ENCODE results near the gene BABAM1.

BABAM1 gene

DNA sequence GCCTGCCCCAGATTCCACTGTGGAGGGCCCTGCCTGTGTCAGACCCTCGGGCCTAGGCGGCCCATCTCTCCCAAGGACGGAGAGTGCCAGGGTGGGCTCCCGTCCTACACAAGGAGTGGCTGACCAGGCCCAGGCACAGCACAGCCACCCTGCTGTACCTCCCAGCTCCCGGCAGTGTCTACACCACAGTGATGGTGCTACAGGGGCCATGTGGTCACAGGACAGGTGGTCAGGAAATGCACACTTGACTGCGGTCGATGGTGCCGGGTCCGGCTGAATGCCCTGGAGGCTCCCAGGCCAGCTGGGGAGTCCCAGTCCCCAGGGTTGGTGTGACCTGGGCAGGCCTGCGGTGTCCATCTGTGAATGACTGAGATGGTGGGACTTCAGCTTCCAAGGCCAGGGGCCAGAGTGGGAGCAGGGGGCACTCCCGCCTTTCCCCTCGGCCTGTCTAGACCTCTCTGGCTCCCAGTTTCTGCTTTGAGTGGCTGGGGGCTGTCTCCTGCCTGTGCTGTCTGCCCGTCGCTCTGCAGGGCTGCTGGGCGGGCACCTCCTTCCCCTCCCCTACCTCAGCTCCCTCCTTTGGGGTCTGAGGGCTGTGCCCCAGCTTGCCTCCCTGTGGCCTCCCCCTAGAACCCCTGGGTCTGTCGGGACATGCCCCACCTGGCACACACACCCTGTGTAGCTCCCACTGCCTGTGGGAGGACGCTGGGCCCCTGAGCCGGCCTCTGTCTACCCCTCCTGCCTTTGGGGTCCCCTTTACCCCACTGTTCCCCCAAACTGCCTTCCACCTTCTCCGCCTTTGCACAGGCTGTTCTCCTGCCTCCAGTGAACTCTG lies 54.6 kb downstream of the BABAM1 start:
- no peak for DNase-seq (ENCODE audit: low read depth in 2 of 2, low spot score in 1 of 2)

- DNase-seq (ENCODE audit: low read depth in 2 of 2, low spot score in 1 of 2): no peak
These were observed 55.6 kb downstream of the BABAM1 start for GRCh38 chr19:17322854-17323253.

GRCh38 chr19:17323300-17323963 lies 56.2 kb downstream of the BABAM1 start:
- no peak for DNase-seq (ENCODE audit: low read depth in 2 of 2, low spot score in 1 of 2)

DNA sequence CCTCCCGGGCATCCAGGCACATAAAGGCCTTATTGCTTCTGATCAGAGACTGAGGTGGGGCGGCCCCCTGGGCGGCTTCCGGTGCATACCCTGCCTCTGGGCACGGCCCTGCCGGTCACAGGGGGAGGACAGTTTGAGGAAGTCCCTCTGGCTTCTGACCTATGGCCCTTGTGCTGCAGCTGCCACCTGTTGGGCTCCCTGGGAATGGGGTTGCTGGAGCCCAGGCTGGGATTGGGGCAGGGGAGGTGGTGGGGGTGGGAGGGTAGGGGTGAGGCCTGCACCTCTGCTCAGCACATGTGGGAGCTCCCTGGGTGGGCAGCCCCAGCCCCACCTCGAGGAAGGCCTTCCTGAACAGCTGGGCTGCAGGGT lies 56.7 kb downstream of the BABAM1 start:
- no peak for DNase-seq (ENCODE audit: low read depth in 2 of 2, low spot score in 1 of 2)

- no peak for DNase-seq (ENCODE audit: low read depth in 2 of 2, low spot score in 1 of 2)
These were observed 57.3 kb downstream of the BABAM1 start for GRCh38 chr19:17324357-17325114.

GRCh38 chr19:17325133-17325532 lies 57.9 kb downstream of the BABAM1 start:
- no peak for DNase-seq (ENCODE audit: low read depth in 2 of 2, low spot score in 1 of 2)

GRCh38 chr19:17325881-17326594 lies 58.8 kb downstream of the BABAM1 start:
- no peak for DNase-seq (ENCODE audit: low read depth in 2 of 2, low spot score in 1 of 2)

DNA sequence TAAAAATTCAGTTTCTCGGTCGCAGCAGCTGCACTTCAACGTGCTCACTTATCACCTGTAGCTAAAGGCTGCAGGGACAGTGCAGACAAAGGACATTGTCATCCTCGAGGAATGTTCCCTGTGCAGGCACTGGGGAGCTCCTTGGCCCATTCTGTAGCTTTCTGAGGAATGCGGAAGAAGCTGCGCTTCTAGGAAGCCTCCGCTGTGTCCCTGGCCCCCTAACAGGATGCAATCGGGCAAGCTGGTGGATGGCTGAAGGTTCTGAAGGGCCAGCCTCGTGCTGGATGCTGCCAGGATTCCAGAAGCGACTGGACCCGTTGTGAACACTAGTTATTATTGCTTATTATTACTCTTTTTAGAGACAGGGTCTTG lies 59.3 kb downstream of the BABAM1 start:
- DNase-seq (ENCODE audit: low read depth in 2 of 2, low spot score in 1 of 2): no peak

- DNase-seq (ENCODE audit: low read depth in 2 of 2, low spot score in 1 of 2): no peak
These were observed 59.9 kb downstream of the BABAM1 start for GRCh38 chr19:17327068-17327653.

GRCh38 chr19:17327654-17328516 lies 60.6 kb downstream of the BABAM1 start:
- DNase-seq (ENCODE audit: low read depth in 2 of 2, low spot score in 1 of 2): no peak

Measured in stimulated activated CD8-positive, alpha-beta memory T cell treated with anti-CD3 and anti-CD28 coated beads, Interleukin-4, amount 100 ng/mL, for 4 hours (primary cell).